Measurements from ENCODE around the gene MBD3.
"Not testable (repeated sequence)": the region's sequence is repeated elsewhere in the genome, so short reads cannot be mapped to it uniquely, and the experiment has no call there.

- not testable (repeated sequence) for TF ChIP-seq POLR2AphosphoS5 (IDR thresholded peaks at IDR 0.05; ENCODE audit: low read depth, low read length); POLR2A (IDR thresholded peaks at IDR 0.05; ENCODE audit: low read depth, low read length); TAF1 (IDR thresholded peaks at IDR 0.05; ENCODE audit: borderline replicate concordance, low read depth, low read length)
Measured at GRCh38 chr19:1530856-1531255, 61.8 kb downstream of the MBD3 start.

Data from GM12892 (cell line).